Urinary bladder (tissue), 4 donors: Measurements from ENCODE around the gene ABCE1. TPM values are rescaled to one million over a fixed set of nuclear protein-coding genes. Genes with fewer than 3 reads are reported as not detected.

ENCODE experiments used
- DNase-seq: peaks from one replicate; pipeline ENCODE4 v3.0.0-alpha.2; 2015; ENCODE audit errors: extremely low spot score
- H3K27ac ChIP-seq: one replicate; pipeline ENCODE4 v1.5.1; 2013; ENCODE audit warnings: low read depth, mild to moderate bottlenecking, moderate library complexity
- H3K36me3 ChIP-seq: one replicate; pipeline ENCODE4 v1.6.1; 2013; ENCODE audit warnings: mild to moderate bottlenecking, moderate library complexity; ENCODE audit not compliant: insufficient read depth
- H3K4me1 ChIP-seq: one replicate; pipeline ENCODE4 v1.6.1; 2013; ENCODE audit warnings: mild to moderate bottlenecking, moderate library complexity; ENCODE audit not compliant: insufficient read depth
- H3K4me3 ChIP-seq: one replicate; pipeline ENCODE4 v1.5.1; 2013; ENCODE audit warnings: low read depth, low read length
- WGBS: extraction: QIAGEN DNeasy Blood & Tissue Kit; methylation state at CpG from one replicate; pipeline ENCODE4 v1.1.7; 2013; 5-methylcytosine and 5-hydroxymethylcytosine counted together
- polyA plus RNA-seq: library from polyadenylated mRNA; stranded (reverse); fragments of 200-250 nt; gene quantifications from one replicate; pipeline ENCODE4 v1.2.3, GENCODE V29; 2013
- total RNA-seq: library from RNA; depleted of rRNA; stranded (reverse); fragments of >200 nt; gene quantifications from one replicate; pipeline ENCODE4 v1.2.3, GENCODE V29; 2014
- donor health status: healthy with polysubstance abuse.
- donor health status: healthy.

ABCE1 gene
- total and polyA plus RNA-seq, 2 donors: 25.1 to 130 TPM

DNA sequence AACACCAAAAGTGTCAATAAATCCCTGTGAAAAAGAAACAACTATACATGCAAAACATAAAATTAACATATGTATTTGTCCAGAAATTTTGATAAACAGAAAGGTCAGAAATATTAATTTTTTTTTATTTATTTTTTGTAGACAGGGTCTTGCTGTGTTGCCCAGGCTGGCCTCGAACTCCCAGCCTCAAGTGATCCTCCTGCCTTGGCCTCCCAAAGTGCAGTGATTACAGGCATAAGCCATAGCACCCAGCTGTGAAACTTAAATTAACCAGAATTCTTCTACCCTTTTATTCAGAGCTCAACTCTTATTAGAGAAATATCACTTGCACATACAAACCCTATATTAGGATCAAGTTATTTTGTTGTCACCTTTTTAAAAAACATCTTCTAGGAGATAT lies 16.4 kb upstream of the ABCE1 start:
- Histone ChIP-seq H3K4me3 (no peak overlapping the region), H3K4me1 (no peaks in the 10 kb centered on the region), H3K36me3 (no peaks in the 10 kb centered on the region), H3K27ac (no peak overlapping the region)
- no peak for DNase-seq
- 97% methylated on average over 1 of the region's 1 CpG for WGBS

DNA sequence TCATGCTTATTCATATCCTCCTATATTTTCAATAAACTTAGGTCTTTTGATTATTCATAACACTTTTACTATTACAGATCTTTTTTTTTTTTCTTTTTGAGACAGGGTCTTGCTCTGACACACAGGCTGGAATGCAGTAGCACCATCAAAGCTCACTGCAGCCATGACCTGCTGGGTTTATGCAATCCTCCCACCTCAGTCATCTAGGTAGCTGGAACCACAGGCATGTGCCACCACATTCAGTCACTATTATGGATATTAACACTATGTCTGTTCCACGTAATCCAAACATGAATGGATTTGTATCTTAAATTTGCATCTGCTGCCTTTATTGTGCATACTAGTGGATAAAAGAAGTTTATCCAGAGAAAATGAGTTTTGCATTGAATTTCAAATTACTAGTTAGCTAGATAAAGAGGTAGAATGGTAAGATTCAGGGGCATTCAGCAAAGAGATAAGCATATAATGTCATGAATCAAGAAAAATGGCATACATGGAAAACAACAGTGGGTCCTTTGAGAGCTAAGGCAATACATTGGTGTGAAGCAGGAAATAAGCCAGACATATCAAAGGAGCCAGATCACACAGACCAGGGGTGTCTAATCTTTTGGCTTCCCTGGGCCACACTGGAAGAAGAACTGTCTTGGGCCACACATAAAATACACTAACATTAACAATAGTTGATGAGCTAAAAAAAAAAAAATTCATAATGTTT lies 14.1 kb upstream of the ABCE1 start:
- 94% methylated on average over 1 of the region's 1 CpG for WGBS
- no peaks in the 10 kb centered on the region for H3K4me1 ChIP-seq
- DNase-seq: no peak

DNA sequence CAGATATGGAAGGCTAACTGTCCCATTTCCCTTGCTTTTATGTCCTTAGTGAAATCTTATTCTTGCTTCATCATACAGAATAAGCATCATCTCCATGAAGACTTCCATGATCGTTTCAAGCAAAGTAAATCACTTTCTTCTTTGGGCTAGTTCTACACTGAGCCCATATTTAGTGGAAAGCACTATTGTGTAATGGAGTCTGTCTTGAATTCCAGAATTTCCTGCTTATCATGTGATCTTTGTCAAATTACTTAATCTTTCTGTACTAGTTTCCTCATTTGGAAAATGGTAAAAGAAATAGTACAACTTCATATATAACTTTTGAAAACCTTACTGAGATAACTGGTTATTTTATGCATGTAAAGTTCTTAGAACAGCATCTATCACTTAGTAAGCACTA lies 7.7 kb upstream of the ABCE1 start:
- Histone ChIP-seq H3K4me1 (no peaks in the 10 kb centered on the region), H3K4me3 (no peak overlapping the region), H3K27ac (no peak overlapping the region), H3K36me3 (peaks cover 2% of the 10 kb centered on the region)
- no peak for DNase-seq
- 91% methylated on average over 1 of the region's 1 CpG for WGBS

More for the DNA sequence above, 14.1 kb upstream of the ABCE1 start:
- Histone ChIP-seq H3K27ac (no peak overlapping the region), H3K4me3 (no peak overlapping the region), H3K36me3 (no peaks in the 10 kb centered on the region)

DNA sequence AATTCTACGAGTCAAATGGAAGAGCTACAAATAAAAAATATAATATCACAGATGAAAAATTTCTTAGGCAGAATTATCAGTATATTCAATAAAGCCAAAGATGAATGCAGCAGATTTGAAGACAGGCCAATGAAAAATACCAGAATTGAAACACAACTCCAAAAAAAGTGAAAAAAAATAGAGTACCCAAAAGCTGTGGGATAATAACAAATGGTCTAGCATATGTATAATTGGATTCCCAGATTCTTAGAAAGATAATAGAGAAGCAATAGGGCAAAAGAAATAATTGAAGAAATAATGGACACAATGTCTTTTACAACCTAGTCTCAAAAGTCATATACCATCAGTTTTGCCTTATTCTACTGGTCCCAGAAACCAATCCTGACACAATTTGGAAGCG lies 4.5 kb upstream of the ABCE1 start:
- DNase-seq: no peak
- over 99% methylated on average over 2 of the region's 2 CpGs for WGBS
- H3K27ac ChIP-seq: no peak overlapping the region
- H3K4me1 ChIP-seq: peaks cover 2% of the 10 kb centered on the region
- H3K4me3 ChIP-seq: no peak overlapping the region
- peaks cover 2% of the 10 kb centered on the region for H3K36me3 ChIP-seq

DNA sequence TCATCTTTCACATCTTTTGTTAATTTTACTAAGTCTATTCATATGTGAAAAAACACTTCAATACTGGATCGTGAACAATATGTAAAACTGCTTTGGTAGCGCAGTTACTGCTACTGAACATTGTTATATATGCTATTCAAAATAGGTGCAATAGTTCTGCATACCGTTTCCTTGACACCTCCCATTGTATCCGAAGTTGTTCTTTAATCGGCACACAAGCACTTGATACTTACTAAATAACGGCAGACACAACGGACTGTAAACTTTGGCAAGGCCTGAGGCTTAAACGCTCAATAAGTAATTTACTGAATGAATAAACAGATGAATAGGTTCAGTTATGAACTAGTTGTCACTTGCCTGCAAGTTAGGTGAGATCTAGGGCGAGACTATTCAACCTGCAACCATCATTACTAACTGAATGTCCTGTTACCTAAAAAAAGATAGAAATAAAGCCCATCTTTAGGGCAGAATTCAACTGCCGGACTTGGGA lies 735 bp upstream of the ABCE1 start:
- 7% methylated on average over 10 of the region's 10 CpGs for WGBS
- H3K4me1 ChIP-seq: peaks cover 9% of the 10 kb centered on the region
- peak overlapping the region; percentile 85 for H3K27ac ChIP-seq
- peaks cover 2% of the 10 kb centered on the region for H3K36me3 ChIP-seq
- peak overlapping the region; percentile 69 for H3K4me3 ChIP-seq
- DNase-seq: peak; percentile 1

DNA sequence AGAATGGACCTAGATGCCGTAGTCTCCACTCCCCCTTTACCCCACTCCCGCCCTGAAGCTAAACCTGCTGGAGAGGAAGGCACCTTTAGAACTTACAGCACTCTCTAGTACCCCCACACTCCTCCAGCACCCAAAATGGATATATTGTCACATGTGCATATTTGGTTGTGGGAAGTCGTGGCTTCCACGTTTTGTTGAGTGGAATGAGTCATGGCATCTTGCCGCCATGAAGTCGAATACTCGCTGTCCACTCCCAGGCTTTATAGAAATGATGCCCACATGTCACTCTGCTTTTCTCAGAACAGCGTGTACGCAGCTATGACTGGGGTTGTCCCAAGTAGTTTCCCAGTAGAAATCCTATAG lies 545 bp downstream of the ABCE1 start:
- peak overlapping the region; percentile 69 for H3K4me3 ChIP-seq
- H3K27ac ChIP-seq: peak overlapping the region; percentile 85
- WGBS: under 1% methylated on average over 9 of the region's 9 CpGs
- peaks cover 2% of the 10 kb centered on the region for H3K36me3 ChIP-seq
- DNase-seq: peak; percentile 1
- peaks cover 9% of the 10 kb centered on the region for H3K4me1 ChIP-seq

DNA sequence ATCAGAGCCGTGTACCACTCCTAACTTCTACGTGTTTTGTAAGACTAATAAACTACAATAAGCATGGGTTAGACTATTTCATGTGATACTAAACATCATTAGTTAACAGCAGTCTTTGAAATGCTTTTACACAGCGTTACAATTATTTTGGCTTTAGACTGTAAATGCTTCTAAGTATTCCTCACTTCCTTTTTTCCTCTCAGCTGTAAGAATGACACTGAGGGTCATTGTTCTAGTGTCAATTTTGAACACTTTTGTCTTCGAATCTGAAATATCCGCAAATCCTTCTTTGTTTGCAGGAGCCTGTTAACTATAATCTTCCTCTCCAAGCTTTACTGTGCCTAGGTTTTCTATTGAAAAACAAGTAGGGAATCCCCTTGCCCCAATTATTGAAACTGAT lies 1.5 kb downstream of the ABCE1 start:
- Histone ChIP-seq H3K4me3 (peak overlapping the region; percentile 69), H3K27ac (no peak overlapping the region), H3K4me1 (peaks cover 9% of the 10 kb centered on the region), H3K36me3 (no peaks in the 10 kb centered on the region)
- 30% methylated on average over 5 of the region's 5 CpGs for WGBS
- no peak for DNase-seq

DNA sequence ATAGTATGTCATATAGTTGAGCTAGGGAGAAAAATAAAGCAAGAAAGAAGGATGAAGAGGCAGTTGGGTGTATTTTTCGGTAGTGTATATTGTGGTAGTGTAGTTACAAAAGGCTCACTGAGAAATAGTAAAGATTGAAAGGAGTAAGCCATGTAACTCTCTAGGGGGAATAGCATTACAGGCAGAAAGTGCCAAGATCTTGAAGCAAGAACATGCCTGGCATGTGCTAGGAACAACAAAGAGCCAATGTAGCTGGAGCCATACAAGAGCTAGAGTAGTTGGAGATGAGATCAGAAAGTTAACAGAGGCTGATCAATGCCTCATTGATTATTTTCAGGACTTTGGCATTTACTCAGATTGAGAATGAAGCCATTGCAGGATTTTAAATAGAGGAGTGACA lies 3.0 kb downstream of the ABCE1 start:
- Histone ChIP-seq H3K4me3 (no peak overlapping the region), H3K27ac (no peak overlapping the region), H3K4me1 (peaks cover 9% of the 10 kb centered on the region), H3K36me3 (no peaks in the 10 kb centered on the region)
- DNase-seq: no peak
- 96% methylated on average over 1 of the region's 1 CpG for WGBS

DNA sequence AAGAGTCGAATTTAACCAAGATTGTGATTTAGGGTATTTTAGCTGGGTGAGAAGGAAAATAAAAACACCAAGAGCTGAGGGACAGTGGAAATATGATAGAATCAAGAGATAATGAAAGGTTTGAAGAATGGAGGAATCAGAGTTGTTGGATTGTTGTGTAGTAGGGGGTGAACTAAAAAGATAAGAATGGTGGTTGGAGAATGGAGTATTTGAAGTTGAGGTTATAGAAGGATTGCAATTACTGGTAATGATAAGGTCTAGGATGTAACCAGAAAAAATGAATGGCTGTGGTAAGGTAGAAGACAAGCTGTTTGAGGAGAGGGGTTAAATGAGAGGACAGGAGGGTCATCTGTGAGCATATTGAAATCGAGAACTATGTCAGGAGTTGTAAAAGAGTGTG lies 4.5 kb downstream of the ABCE1 start:
- no peak overlapping the region for H3K4me3 ChIP-seq
- H3K27ac ChIP-seq: no peak overlapping the region
- 87% methylated on average over 2 of the region's 2 CpGs for WGBS
- peaks cover 7% of the 10 kb centered on the region for H3K4me1 ChIP-seq
- no peaks in the 10 kb centered on the region for H3K36me3 ChIP-seq
- no peak for DNase-seq

DNA sequence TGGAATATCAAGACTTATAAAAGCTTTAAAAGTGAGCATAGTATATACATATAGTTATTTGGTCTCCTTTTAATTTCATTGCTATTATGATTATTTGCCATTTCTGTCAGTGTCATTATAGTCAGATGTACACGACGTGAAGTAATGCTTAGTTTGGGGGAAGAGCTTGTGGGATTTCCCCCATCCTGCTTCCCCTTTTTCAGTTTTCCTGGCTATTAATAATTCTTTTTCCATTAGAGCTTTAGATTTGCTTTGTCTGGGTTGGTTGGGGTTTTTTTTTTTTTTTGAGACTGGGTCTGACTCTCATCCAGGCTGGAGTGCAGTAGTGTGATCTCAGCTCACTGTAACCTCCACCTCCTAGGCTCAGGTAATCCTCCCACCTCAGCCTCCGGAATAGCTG lies 5.4 kb downstream of the ABCE1 start:
- peaks cover 7% of the 10 kb centered on the region for H3K4me1 ChIP-seq
- no peak overlapping the region for H3K4me3 ChIP-seq
- no peaks in the 10 kb centered on the region for H3K36me3 ChIP-seq
- WGBS: 81% methylated on average over 3 of the region's 3 CpGs
- no peak overlapping the region for H3K27ac ChIP-seq
- no peak for DNase-seq

DNA sequence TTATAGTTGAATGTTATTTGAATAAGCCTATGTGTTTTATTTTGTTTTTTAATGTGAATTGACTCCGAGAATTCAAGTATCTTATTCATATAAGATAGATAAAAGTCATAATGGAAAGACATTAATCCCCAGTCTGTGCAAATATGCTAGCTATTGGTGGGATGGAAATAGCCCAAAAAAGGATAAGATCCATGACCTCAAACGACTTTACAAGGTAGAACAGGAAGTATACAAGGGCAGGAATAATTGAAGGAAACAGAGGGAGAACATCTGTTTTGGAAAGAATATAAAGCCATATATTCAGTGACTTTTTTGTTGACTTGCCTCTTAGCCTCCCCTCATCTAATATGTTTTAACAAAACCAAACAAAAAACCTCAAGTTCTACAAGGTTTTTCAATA lies 9.0 kb downstream of the ABCE1 start:
- no peak overlapping the region for H3K27ac ChIP-seq
- no peak overlapping the region for H3K4me3 ChIP-seq
- 62% methylated on average over 2 of the region's 2 CpGs for WGBS
- no peaks in the 10 kb centered on the region for H3K4me1 ChIP-seq
- no peak for DNase-seq
- H3K36me3 ChIP-seq: no peaks in the 10 kb centered on the region

DNA sequence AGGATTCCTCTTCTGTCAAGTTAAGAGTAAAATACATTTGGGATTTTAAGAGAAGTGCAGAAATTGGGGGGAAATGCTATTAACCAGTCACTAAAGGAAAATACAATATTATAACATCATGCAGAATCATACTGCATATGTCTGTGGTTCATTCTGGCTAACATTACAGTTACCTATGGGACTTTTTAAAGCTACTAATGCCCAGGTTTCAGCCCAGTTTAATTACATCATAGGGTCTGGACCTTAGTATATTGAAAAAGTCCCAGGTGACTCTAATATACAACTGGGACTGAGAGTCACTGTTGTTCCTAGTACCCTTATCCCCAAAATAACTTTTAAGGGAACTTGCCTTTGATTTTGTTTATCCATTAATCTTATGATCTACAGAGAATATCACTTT lies 10.0 kb downstream of the ABCE1 start:
- H3K4me3 ChIP-seq: no peak overlapping the region
- no peaks in the 10 kb centered on the region for H3K4me1 ChIP-seq
- no peak overlapping the region for H3K27ac ChIP-seq
- no peaks in the 10 kb centered on the region for H3K36me3 ChIP-seq
- no peak for DNase-seq

DNA sequence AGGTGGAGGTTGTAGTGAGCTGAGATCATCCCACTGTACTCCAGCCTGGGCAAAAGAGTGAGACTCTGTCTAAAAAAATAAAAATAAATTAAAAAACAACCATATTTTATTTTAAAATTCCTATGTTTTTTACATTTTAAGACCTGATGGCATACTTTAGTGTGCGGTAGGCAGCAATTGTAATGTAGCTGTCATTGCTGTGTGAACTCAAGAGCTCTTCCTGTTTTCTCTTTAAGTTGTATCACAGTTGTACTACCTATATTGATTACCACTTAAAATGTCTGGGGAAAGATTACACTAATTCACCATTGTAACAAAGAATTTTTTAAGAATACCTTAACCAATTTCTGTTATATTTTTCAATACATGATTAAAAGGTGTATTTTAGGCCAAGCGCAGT lies 27.3 kb downstream of the ABCE1 start:
- H3K36me3 ChIP-seq: peaks cover 4% of the 10 kb centered on the region
- no peak for DNase-seq
- H3K4me3 ChIP-seq: no peak overlapping the region
- WGBS: 98% methylated on average over 2 of the region's 2 CpGs
- no peak overlapping the region for H3K27ac ChIP-seq
- H3K4me1 ChIP-seq: no peaks in the 10 kb centered on the region

DNA sequence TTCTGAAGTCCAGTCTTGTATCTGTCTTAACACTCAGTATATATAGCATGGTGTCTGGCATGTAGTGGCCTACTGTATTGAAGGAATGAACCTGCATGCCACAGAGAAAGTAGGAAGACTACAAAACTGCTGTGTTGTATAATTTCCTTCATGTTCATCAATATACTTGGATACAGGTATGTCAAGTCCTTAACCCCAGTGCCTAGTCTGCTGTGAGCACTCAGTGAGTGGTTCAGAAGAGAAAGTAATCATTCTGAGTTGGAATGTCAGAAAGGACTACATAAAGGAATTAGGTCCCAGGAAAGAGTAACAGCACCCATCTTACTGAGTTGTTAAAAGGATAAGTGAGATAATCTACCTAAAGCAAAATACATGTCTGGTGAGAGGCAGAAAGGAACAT lies 32.0 kb downstream of the ABCE1 start:
- no peak overlapping the region for H3K27ac ChIP-seq
- no peak for DNase-seq
- no peak overlapping the region for H3K4me3 ChIP-seq
- H3K36me3 ChIP-seq: peaks cover 3% of the 10 kb centered on the region
- H3K4me1 ChIP-seq: no peaks in the 10 kb centered on the region
